H1 (cell line): Measurements from ENCODE around the gene NELFA. TPM values are rescaled to one million over a fixed set of nuclear protein-coding genes. Genes with fewer than 3 reads are reported as not detected.
A peak's percentile ranks its signal among the peaks of the same experiment; 100 is the strongest.
"Not testable (repeated sequence)": the region's sequence is repeated elsewhere in the genome, so short reads cannot be mapped to it uniquely, and the experiment has no call there.

Experiments used
- CTCF ChIA-PET: fragments of 300-600 bp; sonication (Branson Sonifier 250); formaldehyde crosslinking; loops from one replicate; lab custom pipeline; 2021; ENCODE audit not compliant: partially characterized antibody; lab: Charles Lee
- POLR2A ChIA-PET: fragments of 300-600 bp; sonication (Branson Sonifier 250); formaldehyde crosslinking; loops from one replicate; lab custom pipeline; 2021; ENCODE audit warnings: inconsistent platforms; ENCODE audit not compliant: partially characterized antibody; lab: Charles Lee
- DNase-seq, 2 experiments: peaks; one replicate each; pipeline versions ENCODE4 v3.0.0 to v3.0.0-alpha.2; 2010 to 2022; ENCODE audit warnings: low spot score in 2 of 2, low read depth in 1 of 2, mixed read lengths in 1 of 2
- FAIRE-seq: peaks from 2 replicates; lab custom pipeline; 2011; peaks lifted over from hg19 to GRCh38; lab: Jason Lieb, UNC
- H2AFZ ChIP-seq: 2 replicates; pipeline ENCODE4 v1.8.1; 2012; ENCODE audit warnings: low read length, inconsistent platforms
- H2AK5ac ChIP-seq: 2 replicates; pipeline ENCODE4 v1.6.1; 2013; ENCODE audit warnings: low read depth, low read length
- H2BK120ac ChIP-seq: replicated peaks from 2 replicates; pipeline ENCODE3; 2013; ENCODE audit warnings: low read depth, low read length, inconsistent platforms
- H2BK12ac ChIP-seq: 2 replicates; pipeline ENCODE4 v1.6.1; 2013; ENCODE audit warnings: low read depth, low read length
- H2BK15ac ChIP-seq: 2 replicates; pipeline ENCODE4 v1.6.1; 2013; ENCODE audit warnings: low read length
- H2BK20ac ChIP-seq: 2 replicates; pipeline ENCODE4 v1.6.1; 2013; ENCODE audit warnings: low read length
- H2BK5ac ChIP-seq: 2 replicates; pipeline ENCODE4 v1.6.1; 2013; ENCODE audit warnings: low read depth, low read length
- H3K14ac ChIP-seq: 2 replicates; pipeline ENCODE4 v1.6.1; 2013; ENCODE audit warnings: inconsistent platforms; ENCODE audit not compliant: insufficient read length
- H3K18ac ChIP-seq: 2 replicates; pipeline ENCODE4 v1.6.1; 2013; ENCODE audit warnings: low read length; ENCODE audit errors: extremely low read depth
- H3K23ac ChIP-seq: 2 replicates; pipeline ENCODE4 v1.6.1; 2013; ENCODE audit warnings: inconsistent platforms; ENCODE audit not compliant: insufficient read length
- H3K23me2 ChIP-seq: 2 replicates; pipeline ENCODE4 v1.6.1; 2013; ENCODE audit warnings: low read depth, low read length
- H3K27ac ChIP-seq: 2 replicates; pipeline ENCODE4 v1.6.1; 2011; ENCODE audit warnings: low read depth, low read length, inconsistent platforms
- H3K27me3 ChIP-seq, 4 experiments: replicated peaks in 1 of 4; 1 replicate in 1 of 4; 2 replicates in 3 of 4; pipeline versions ENCODE4 v1.6.1 to v1.8.1; 2011 to 2013; ENCODE audit warnings: low read length in 3 of 4, mild to moderate bottlenecking in 3 of 4, inconsistent platforms in 2 of 4, mixed read lengths in 2 of 4, moderate library complexity in 1 of 4; ENCODE audit not compliant: control insufficient read depth in 3 of 4, insufficient read depth in 3 of 4; ENCODE audit errors: extremely low read depth in 1 of 4
- H3K36me3 ChIP-seq, 4 experiments: 2 replicates each; pipeline versions ENCODE4 v1.6.1 to v1.8.1; 2011 to 2013; ENCODE audit warnings: mild to moderate bottlenecking in 4 of 4, low read length in 3 of 4, moderate library complexity in 2 of 4, control low read depth in 1 of 4, inconsistent platforms in 1 of 4; ENCODE audit not compliant: insufficient read depth in 4 of 4, control insufficient read depth in 2 of 4
- H3K4ac ChIP-seq: replicated peaks from 2 replicates; pipeline ENCODE3; 2013; ENCODE audit warnings: low read length, low read depth, mixed read lengths, inconsistent platforms; ENCODE audit not compliant: insufficient read length
- H3K4me1 ChIP-seq, 4 experiments: replicated peaks in 1 of 4; 1 replicate in 1 of 4; 2 replicates in 3 of 4; pipeline versions ENCODE4 v1.6.1 to v1.8.1; 2011 to 2013; ENCODE audit warnings: low read length in 3 of 4, inconsistent platforms in 2 of 4, mixed read lengths in 1 of 4; ENCODE audit not compliant: insufficient read depth in 4 of 4, control insufficient read depth in 3 of 4
- H3K4me2 ChIP-seq, 2 experiments: 2 replicates each; pipeline versions ENCODE4 v1.6.1 to v1.8.1; 2011 to 2013; ENCODE audit warnings: low read depth in 2 of 2, low read length in 2 of 2, control low read depth in 1 of 2, inconsistent platforms in 1 of 2, mild to moderate bottlenecking in 1 of 2; ENCODE audit not compliant: insufficient read depth in 1 of 2
- H3K4me3 ChIP-seq, 4 experiments: fragments of 200-600, 300-600 bp in 1 of 4; sonication (generic), shearing (Covaris generic), sonication (Bioruptor Twin) in 1 of 4; 2 replicates each; pipeline versions ENCODE4 v1.5.1 to v1.8.1; 2011 to 2016; ENCODE audit warnings: low read length in 4 of 4, low read depth in 3 of 4, control low read depth in 2 of 4, inconsistent platforms in 2 of 4, mild to moderate bottlenecking in 2 of 4, mixed read lengths in 1 of 4, moderate library complexity in 1 of 4; ENCODE audit not compliant: insufficient read depth in 2 of 4; ENCODE audit errors: extremely low read depth in 1 of 4
- H3K56ac ChIP-seq: replicated peaks from 2 replicates; pipeline ENCODE3; 2013; ENCODE audit warnings: low read depth, mild to moderate bottlenecking, mixed read lengths, low read length, inconsistent platforms; ENCODE audit not compliant: insufficient read length
- H3K79me1 ChIP-seq: 2 replicates; pipeline ENCODE4 v1.6.1; 2013; ENCODE audit warnings: low read depth, low read length, control low read depth
- H3K79me2 ChIP-seq, 2 experiments: 2 replicates each; pipeline versions ENCODE4 v1.6.1 to v1.8.1; 2012 to 2013; ENCODE audit warnings: low read length in 2 of 2, mild to moderate bottlenecking in 2 of 2, inconsistent platforms in 1 of 2; ENCODE audit not compliant: insufficient read depth in 2 of 2, control insufficient read depth in 1 of 2
- H3K9ac ChIP-seq, 4 experiments: replicated peaks in 1 of 4; 1 replicate in 1 of 4; 2 replicates in 3 of 4; pipeline versions ENCODE4 v1.6.1 to v1.8.1; 2011 to 2013; ENCODE audit warnings: low read depth in 3 of 4, low read length in 3 of 4, control low read depth in 2 of 4, mild to moderate bottlenecking in 2 of 4, moderate library complexity in 2 of 4, inconsistent platforms in 1 of 4; ENCODE audit errors: extremely low read depth in 1 of 4
- H3K9me3 ChIP-seq, 2 experiments: 2 replicates each; pipeline versions ENCODE4 v1.6.1 to v1.8.1; 2012 to 2013; ENCODE audit warnings: mild to moderate bottlenecking in 2 of 2, moderate library complexity in 2 of 2, control low read depth in 1 of 2, inconsistent platforms in 1 of 2, low read depth in 1 of 2, low read length in 1 of 2, mixed read lengths in 1 of 2; ENCODE audit not compliant: insufficient read depth in 2 of 2
- H4K20me1 ChIP-seq, 2 experiments: replicated peaks in 1 of 2; 2 replicates each; pipeline versions ENCODE3 to v1.8.1; 2011 to 2013; ENCODE audit warnings: inconsistent platforms in 2 of 2, low read length in 2 of 2, mild to moderate bottlenecking in 1 of 2; ENCODE audit not compliant: insufficient read depth in 2 of 2, control insufficient read depth in 1 of 2
- H4K5ac ChIP-seq: 2 replicates; pipeline ENCODE4 v1.6.1; 2013; ENCODE audit warnings: low read length, low read depth, mixed read lengths, inconsistent platforms; ENCODE audit not compliant: insufficient read length
- H4K8ac ChIP-seq: 2 replicates; pipeline ENCODE4 v1.8.0; 2013; ENCODE audit warnings: mild to moderate bottlenecking, moderate library complexity, low read length, inconsistent platforms; ENCODE audit not compliant: insufficient read depth; ENCODE audit errors: extremely low read depth
- H4K91ac ChIP-seq: replicated peaks from 2 replicates; pipeline ENCODE3; 2013; ENCODE audit warnings: low read length, mixed read lengths, inconsistent platforms; ENCODE audit not compliant: insufficient read length
- TBP ChIP-seq: IDR thresholded peaks from 2 replicates; pipeline ENCODE4 v1.6.1; 2011; ENCODE audit warnings: low read depth, low read length, improper control_type of control experiment
- WGBS, 2 experiments: shearing (Covaris generic) in 1 of 2; methylation state at CpG; one replicate each; pipeline versions ENCODE4 v1.1.6 to v1.1.7; 2013 to 2015; ENCODE audit warnings: low lambda C conversion rate in 2 of 2, mixed read lengths in 2 of 2, inconsistent platforms in 1 of 2, low coverage in 1 of 2, missing lambda C conversion rate in 1 of 2; ENCODE audit not compliant: insufficient replicate concordance in 2 of 2, insufficient coverage in 1 of 2, insufficient read length in 1 of 2; ENCODE audit errors: extremely low coverage in 1 of 2, missing lambda C conversion rate in 1 of 2; 5-methylcytosine and 5-hydroxymethylcytosine counted together
- polyA plus RNA-seq, 7 experiments: library from polyadenylated mRNA; depleted of rRNA in 3 of 7; stranded (reverse) in 5 of 7; unstranded in 2 of 7; fragments of >200 nt in 5 of 7; fragments of 200-250 nt in 2 of 7; gene quantifications; 1 replicate in 5 of 7; 2 replicates in 1 of 7; 4 replicates in 1 of 7; pipeline versions ENCODE4 v1.2.1 to v1.2.3, GENCODE V29; 2011 to 2013; ENCODE audit warnings: missing spikeins in 2 of 7, mixed read lengths in 2 of 7
- total RNA-seq: library from RNA; stranded (reverse); fragmentation: NEBNext Ultra II Directional; extraction: Animal tissue kit (Norgen Biotek cat#: 25700); gene quantifications from 2 replicates; pipeline ENCODE4 v1.2.1, GENCODE V29; 2021

Gene NELFA
- total and polyA plus RNA-seq, 2 of the 8 experiments (the other 6 are each of a cell fraction or from before 2014, with no cell fraction given) = 41.8 to 57.5 TPM

DNA sequence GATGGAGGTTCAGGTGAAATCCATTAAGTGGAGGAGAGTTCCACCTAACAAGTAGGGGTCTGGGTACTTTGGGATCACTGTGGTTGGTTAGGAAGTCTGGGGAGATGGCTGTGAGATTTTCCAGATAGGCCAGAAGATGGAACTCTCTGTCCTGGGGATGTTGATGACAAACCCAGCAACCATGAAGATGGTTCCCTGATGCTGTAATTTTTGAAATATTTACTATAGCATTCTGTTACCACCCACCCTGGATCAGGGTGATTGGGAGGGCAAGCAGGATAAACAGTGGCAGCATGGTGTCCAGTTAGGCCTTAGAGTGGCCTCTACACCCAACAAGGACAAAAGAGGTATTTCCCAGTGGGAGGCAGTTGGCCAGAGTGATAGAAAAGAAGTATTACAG, 15.9 kb upstream of the NELFA start (continued):
- TF ChIP-seq TBP = no peak

GRCh38 chr4:2021358-2022018, 12.7 kb upstream of the NELFA start:
- not testable (repeated sequence) for H4K5ac ChIP-seq, H3K27me3 ChIP-seq, H2BK12ac ChIP-seq, H3K79me2 ChIP-seq, H2BK120ac ChIP-seq, H3K4me3 ChIP-seq, DNase-seq, H2AK5ac ChIP-seq, H3K23me2 ChIP-seq, H4K91ac ChIP-seq, H3K56ac ChIP-seq, H3K23ac ChIP-seq, H2BK15ac ChIP-seq, H3K79me1 ChIP-seq, H4K8ac ChIP-seq, FAIRE-seq, H3K4me1 ChIP-seq, H3K9ac ChIP-seq, H3K9me3 ChIP-seq, H3K14ac ChIP-seq, H3K4ac ChIP-seq, H4K20me1 ChIP-seq, H2BK20ac ChIP-seq, H3K36me3 ChIP-seq, H2BK5ac ChIP-seq, H3K18ac ChIP-seq, H3K27ac ChIP-seq
- Histone ChIP-seq H2AFZ (peak overlapping the region; percentile 51; the same call in 1 of the 2 replicates), H3K4me2 (peak overlapping the region; percentile 8 to 39; a peak in 2 of 4 replicates)
- CTCF ChIA-PET = interaction anchor here (0.7 to 0.8 kb wide), 2 partner anchors 266 to 743 kb away, joined by 3 to 5 read pairs; no protein-coding TSS in a partner anchor
- POLR2A ChIA-PET = interaction anchor here (0.8 to 1.0 kb wide), 3 partner anchors 12 to 24 kb away, joined by 3 to 5 read pairs (median 3); partner anchors contain the start of gene NELFA
- 61% methylated on average over 15 of the region's 15 CpGs; no CpG with 5 or more reads in 1 of the 2 experiments for WGBS, 2 experiments
